Measurements from ENCODE around the gene CDC20.

The CDC20 gene

DNA sequence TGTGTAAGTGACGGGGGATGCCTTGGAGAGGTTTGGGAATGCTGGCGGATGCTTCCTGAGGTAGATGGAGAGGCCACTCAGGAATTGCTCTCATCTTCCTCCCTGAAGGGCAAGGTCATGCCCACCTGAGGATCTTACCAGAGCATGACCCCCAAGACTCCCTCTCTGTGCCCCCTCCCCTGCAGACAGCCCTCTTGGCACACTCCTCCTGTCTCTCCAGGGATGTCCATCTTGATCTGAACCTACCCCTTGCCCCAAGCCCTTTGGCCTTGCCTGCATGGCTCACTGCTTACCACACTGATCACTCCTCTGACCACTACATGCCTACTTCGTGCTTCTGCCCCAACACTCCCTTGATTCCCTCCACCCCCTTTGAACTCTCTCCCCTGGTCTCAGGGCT, 39.0 kb upstream of the CDC20 start:
- CTCF ChIA-PET, result no interaction called here
- H3K4me1 Mint-ChIP-seq, result no peaks in the 10 kb centered on the region
- no peak overlapping the region for H3K27ac Mint-ChIP-seq
- H3K36me3 Mint-ChIP-seq, result peaks cover 1% of the 10 kb centered on the region
- peak; percentile 9 for DNase-seq
- no peak overlapping the region for H3K4me3 Mint-ChIP-seq
- peaks cover 5% of the 10 kb centered on the region for H3K9me3 Mint-ChIP-seq
- H3K27me3 Mint-ChIP-seq, result peaks cover 3% of the 10 kb centered on the region

DNA sequence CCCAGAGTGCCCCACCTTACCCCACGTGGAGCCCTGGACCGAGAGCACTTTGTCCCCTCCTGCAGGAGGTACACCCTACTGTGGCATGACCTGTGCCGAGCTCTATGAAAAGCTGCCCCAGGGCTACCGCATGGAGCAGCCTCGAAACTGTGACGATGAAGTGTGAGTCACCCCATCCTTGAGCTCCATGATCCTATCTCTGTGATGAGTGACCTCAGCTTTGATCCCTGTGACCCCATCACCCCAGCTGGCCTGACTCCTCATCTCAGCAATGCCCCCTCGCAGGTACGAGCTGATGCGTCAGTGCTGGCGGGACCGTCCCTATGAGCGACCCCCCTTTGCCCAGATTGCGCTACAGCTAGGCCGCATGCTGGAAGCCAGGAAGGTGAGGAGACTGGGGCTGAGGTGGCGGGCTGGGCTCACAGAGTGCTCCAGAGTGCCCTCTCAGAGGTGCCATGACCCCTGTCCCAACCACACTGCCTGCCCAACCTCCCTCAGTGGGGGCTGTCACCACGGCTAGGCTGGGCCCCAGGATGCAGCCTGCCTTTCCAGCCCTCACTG, 37.4 kb upstream of the CDC20 start:
- peaks cover 4% of the 10 kb centered on the region for H3K27me3 Mint-ChIP-seq
- no peaks in the 10 kb centered on the region for H3K4me1 Mint-ChIP-seq
- no peak overlapping the region for H3K27ac Mint-ChIP-seq
- H3K4me3 Mint-ChIP-seq, result no peak overlapping the region
- peak; percentile 16 for DNase-seq
- CTCF ChIA-PET, result no interaction called here
- H3K9me3 Mint-ChIP-seq, result peaks cover 14% of the 10 kb centered on the region
- peaks cover 1% of the 10 kb centered on the region for H3K36me3 Mint-ChIP-seq

DNA sequence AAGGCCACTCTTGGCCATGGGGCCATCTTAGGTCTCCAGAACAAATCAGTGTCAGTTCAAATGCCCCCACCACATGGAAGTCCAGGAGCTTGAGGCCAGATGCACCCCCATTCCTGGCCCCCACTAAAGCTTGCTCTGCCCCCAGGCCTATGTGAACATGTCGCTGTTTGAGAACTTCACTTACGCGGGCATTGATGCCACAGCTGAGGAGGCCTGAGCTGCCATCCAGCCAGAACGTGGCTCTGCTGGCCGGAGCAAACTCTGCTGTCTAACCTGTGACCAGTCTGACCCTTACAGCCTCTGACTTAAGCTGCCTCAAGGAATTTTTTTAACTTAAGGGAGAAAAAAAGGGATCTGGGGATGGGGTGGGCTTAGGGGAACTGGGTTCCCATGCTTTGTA, 36.3 kb upstream of the CDC20 start:
- Mint-ChIP-seq H3K36me3 (peaks cover 1% of the 10 kb centered on the region), H3K27ac (no peak overlapping the region), H3K4me3 (no peak overlapping the region), H3K9me3 (peaks cover 18% of the 10 kb centered on the region), H3K4me1 (no peaks in the 10 kb centered on the region), H3K27me3 (peaks cover 4% of the 10 kb centered on the region)
- CTCF ChIA-PET, result interaction anchor here (1.0 kb wide), 1 partner anchor 41 kb away, joined by 3 read pairs; no protein-coding TSS in a partner anchor
- DNase-seq, result peak; percentile 11

DNA sequence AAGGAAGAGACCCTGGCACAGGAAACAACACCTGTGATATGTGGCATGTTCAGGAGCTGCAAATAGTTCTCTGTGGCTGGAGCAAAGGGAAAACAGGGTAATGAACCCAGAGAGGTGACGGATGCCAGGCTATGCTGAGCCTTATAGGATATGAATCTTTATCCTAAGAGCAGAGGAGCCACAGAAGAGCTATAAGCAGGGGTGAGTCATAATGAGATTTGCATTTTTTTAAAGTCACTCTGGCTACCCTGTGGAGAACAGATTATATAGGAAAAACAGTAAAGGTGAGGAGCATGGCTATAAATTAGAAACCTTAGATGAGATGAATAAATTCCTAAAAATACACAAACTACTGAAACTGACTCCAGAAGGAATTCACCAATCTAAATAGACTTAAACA, 34.0 kb upstream of the CDC20 start:
- Mint-ChIP-seq H3K4me1 (no peaks in the 10 kb centered on the region), H3K9me3 (peaks cover 22% of the 10 kb centered on the region), H3K4me3 (no peak overlapping the region), H3K27me3 (peaks cover 5% of the 10 kb centered on the region), H3K27ac (no peak overlapping the region), H3K36me3 (peaks cover 3% of the 10 kb centered on the region)
- DNase-seq, result peak; percentile 8
- CTCF ChIA-PET, result no interaction called here

DNA sequence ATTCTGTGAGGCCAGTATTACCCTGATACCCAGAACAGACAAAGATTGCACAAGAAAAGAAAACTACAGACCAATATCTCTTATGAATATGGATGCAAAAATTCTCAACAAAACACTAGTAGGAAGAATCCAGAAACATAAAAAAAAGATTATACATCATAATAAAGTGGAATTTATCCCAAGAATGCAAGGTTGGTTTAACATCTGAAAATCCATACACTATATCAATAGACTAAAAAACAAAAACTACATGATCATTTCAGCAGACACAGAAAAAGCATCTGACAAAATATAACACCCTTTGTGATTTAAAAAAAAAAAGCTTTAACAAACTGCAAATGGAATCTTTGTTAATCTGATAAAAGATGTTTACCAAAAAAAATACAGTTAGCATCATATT, 33.4 kb upstream of the CDC20 start:
- Mint-ChIP-seq H3K36me3 (peaks cover 3% of the 10 kb centered on the region), H3K4me1 (peaks cover 5% of the 10 kb centered on the region), H3K4me3 (no peak overlapping the region), H3K9me3 (peaks cover 22% of the 10 kb centered on the region), H3K27me3 (peaks cover 10% of the 10 kb centered on the region), H3K27ac (no peak overlapping the region)
- DNase-seq, result no peak
- CTCF ChIA-PET, result no interaction called here

DNA sequence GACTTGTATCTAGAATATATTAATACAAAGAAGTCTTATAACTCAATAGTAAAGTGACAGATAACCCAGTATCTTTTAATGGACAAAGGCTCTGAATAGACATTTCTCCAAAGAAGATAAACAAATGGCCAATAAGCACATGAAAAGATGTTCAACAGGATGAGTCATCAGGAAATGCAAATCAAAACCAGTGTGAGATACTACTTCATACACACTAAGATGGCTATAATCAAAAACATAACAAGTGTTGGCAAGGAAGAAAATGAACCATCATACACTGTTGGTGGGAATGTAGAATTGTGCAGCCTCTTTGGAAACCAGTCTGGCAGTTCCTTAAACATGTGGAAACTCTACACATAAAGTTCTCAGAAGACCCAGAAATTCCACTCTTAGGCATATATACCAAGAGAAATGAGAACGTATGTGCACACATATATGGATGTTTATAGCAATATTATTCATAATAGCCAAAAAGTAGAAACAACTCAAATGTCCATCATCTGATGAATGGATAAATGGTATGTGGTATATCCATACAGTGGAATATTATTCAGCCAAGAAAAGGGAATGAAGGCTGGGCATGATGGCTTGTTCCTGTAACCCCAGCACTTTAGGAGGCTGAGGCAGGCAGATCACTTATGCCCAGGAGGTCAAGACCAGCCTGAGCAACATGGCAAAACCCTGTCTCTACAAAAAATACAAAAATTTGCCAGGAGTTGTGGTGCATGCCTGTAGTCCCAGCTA, 31.1 kb upstream of the CDC20 start:
- H3K27me3 Mint-ChIP-seq, result peaks cover 10% of the 10 kb centered on the region
- no peak overlapping the region for H3K4me3 Mint-ChIP-seq
- no peak overlapping the region for H3K27ac Mint-ChIP-seq
- peaks cover 6% of the 10 kb centered on the region for H3K4me1 Mint-ChIP-seq
- CTCF ChIA-PET, result no interaction called here
- H3K36me3 Mint-ChIP-seq, result peaks cover 3% of the 10 kb centered on the region
- DNase-seq, result no peak
- H3K9me3 Mint-ChIP-seq, result peaks cover 22% of the 10 kb centered on the region

DNA sequence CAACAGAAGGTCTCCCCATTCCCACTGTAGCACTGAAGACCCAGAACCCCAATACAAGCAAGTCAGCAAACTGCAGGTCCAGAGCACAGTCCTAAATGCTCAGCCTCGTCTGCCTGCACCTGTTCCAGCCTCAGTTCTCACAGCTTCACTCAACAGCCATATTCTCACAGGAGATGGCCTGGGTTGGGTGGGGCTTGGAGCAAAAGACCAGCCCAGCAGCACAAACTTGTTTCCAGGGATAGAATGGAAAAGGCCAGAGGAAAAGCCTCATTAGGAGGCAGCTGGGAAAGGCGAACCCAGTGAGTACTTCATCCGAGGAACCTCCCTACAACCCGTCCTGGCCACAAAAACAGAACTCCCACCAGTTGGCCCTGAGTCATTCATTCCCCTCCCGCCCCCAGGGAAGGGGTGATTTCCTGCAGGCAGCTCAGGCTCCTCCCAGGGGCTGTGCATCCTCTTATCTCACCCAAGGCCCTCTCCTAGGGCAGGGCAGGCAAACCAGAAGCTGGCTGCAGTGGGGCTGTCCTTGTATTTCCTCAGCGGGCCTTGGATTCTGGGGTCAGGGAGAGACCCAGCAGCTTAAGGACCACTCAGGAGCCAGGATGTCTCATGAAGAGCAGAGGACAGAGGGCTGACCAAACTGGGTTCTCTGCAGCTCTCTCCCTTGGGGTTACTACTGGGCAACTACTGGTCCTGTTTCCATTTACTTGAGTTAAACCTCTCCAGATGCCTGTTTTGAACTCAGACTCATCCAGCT, 28.6 kb upstream of the CDC20 start:
- H3K36me3 Mint-ChIP-seq, result peaks cover 1% of the 10 kb centered on the region
- H3K9me3 Mint-ChIP-seq, result peaks cover 13% of the 10 kb centered on the region
- H3K4me3 Mint-ChIP-seq, result no peak overlapping the region
- H3K4me1 Mint-ChIP-seq, result peaks cover 6% of the 10 kb centered on the region
- no peak overlapping the region for H3K27ac Mint-ChIP-seq
- H3K27me3 Mint-ChIP-seq, result peaks cover 6% of the 10 kb centered on the region
- CTCF ChIA-PET, result interaction anchor here (0.7 to 1.5 kb wide), 3 partner anchors 28 to 93 kb away, joined by 3 to 5 read pairs (median 3); partner anchors contain the start of gene CDC20
- DNase-seq, result peak; percentile 27

DNA sequence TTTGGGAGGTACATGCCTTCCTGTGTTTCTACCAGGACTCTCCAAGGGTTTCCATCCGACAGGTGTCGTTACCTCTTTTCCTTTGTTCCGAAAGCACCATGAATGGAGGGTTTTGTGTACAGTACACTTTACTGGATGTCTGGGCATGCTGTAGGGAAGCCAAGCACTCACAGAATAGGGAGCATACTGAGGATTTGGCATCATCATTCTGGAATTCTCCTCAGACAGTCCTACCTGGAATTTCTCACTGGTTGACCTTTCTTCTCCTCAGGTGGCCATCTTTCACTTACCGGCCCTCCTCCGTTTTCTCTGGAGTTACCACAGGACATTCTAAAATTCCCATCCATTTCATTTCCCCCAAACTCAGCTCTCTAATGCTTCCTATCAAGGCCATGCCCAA, 27.1 kb upstream of the CDC20 start:
- Mint-ChIP-seq H3K9me3 (peaks cover 8% of the 10 kb centered on the region), H3K4me3 (no peak overlapping the region), H3K27me3 (peaks cover 6% of the 10 kb centered on the region), H3K36me3 (peaks cover 1% of the 10 kb centered on the region), H3K4me1 (peaks cover 6% of the 10 kb centered on the region), H3K27ac (no peak overlapping the region)
- CTCF ChIA-PET, result no interaction called here
- DNase-seq, result no peak

DNA sequence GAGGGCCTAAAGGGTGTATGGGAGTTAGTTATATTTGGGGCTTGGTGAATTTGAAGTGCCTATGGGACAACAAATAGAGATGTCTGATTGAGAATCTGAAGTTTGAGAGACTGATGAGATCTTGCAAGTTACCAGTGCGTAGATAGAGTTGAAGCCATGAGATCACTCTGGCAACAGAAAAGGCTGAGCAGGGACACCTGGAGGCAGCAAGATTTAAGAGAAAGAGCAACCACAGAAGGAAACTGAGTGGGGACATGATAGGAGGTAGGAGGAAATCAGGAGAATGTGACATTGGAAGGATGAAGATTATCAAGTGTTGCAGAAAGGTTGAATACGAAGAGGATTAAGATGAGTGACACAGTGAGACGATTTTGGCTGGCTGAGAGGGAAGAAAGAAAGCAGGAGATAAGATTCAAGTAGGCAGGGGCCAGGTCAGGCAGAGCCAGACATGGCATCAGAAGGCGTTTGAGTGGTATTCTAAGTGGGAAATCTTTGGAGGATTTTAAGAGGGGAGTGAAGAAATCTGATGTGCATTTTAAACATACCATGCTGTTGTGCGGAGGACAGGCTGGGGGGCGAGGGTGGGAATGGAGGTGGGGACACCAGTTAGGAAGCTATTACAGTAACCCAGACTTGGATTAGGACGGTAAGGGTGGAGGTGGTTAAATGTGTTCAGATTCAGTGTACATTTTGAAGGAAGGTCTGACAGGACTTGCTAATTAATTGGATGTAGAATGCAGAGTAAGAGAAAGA, 24.2 kb upstream of the CDC20 start:
- Mint-ChIP-seq H3K27me3 (peaks cover 18% of the 10 kb centered on the region), H3K9me3 (no peaks in the 10 kb centered on the region), H3K27ac (no peak overlapping the region), H3K4me3 (no peak overlapping the region), H3K4me1 (peaks cover 6% of the 10 kb centered on the region), H3K36me3 (no peaks in the 10 kb centered on the region)
- DNase-seq, result no peak
- CTCF ChIA-PET, result no interaction called here

DNA sequence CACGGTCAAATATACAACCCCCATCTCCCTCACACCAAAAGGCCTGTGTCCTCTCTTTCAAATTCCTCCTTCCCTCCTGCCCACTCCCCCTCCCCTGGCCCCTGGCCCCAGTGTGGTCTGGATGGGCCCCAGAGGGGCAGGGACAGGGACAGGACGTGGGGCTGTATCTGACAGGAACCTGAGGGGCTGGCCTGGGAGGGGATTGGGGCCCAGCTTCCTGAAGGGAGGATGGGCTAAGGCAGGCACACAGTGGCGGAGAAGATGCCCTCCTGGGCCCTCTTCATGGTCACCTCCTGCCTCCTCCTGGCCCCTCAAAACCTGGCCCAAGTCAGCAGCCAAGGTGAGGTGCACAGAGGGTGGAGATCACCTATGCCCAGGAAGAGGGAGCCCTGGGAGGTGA, 21.2 kb upstream of the CDC20 start, which contains the start of gene MPL:
TSS of gene MPL (plus strand) at position 231 of the 400 bp plus-strand sequence. CDS start at position 262, 31 bp downstream.
- Mint-ChIP-seq H3K27ac (no peak within 1 kb of the TSS), H3K27me3 (peaks cover 19% of the 10 kb centered on the region), H3K9me3 (no peaks in the 10 kb centered on the region), H3K4me3 (no peak within 1 kb of the TSS), H3K4me1 (no peaks in the 10 kb centered on the region), H3K36me3 (no peaks in the 10 kb centered on the region)
- DNase-seq, result no peak
- CTCF ChIA-PET, result no interaction called here

DNA sequence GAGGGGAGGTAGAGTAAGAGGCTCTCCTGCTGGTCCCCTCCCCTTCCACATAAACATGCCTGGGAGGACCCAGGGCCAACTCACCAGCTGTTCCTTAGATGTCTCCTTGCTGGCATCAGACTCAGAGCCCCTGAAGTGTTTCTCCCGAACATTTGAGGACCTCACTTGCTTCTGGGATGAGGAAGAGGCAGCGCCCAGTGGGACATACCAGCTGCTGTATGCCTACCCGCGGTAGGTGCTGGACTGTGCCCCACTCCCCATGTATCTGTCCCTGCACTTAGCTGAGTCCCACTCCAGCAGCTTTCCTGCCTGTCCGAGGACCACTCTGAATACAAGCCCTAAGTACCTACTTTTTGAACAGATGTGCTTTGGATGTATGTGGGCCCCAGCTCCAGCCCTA, 20.8 kb upstream of the CDC20 start:
- CTCF ChIA-PET, result no interaction called here
- Mint-ChIP-seq H3K9me3 (no peaks in the 10 kb centered on the region), H3K27ac (no peak overlapping the region), H3K36me3 (no peaks in the 10 kb centered on the region), H3K27me3 (peaks cover 19% of the 10 kb centered on the region), H3K4me1 (no peaks in the 10 kb centered on the region), H3K4me3 (no peak overlapping the region)
- no peak for DNase-seq

DNA sequence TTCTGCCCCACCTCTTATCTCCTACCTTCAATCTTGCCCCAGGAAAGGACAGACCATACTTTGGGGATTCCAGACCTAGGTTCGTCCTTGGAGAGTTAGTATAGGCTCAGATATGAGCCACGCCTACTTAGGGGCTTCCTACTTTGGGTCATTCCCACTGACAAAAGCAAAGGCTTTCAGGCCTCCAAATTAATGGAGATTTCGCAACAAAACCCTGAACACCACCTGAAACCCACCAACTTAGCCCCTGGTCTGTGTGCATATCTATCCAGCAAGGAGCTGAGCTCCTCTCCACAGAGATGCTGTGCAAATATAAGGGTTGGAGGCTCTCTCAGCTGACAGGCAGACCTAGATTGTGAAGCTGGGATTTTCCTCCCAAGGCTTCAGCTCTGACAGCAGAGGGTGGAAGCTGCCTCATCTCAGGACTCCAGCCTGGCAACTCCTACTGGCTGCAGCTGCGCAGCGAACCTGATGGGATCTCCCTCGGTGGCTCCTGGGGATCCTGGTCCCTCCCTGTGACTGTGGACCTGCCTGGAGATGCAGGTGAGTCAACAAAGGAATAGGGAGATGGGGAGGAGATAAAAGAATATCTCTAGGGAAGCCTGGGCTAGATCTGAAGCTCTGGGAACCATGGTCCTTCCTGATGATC, 19.1 kb upstream of the CDC20 start:
- peaks cover 19% of the 10 kb centered on the region for H3K27me3 Mint-ChIP-seq
- DNase-seq, result no peak
- no peaks in the 10 kb centered on the region for H3K4me1 Mint-ChIP-seq
- no peaks in the 10 kb centered on the region for H3K36me3 Mint-ChIP-seq
- H3K9me3 Mint-ChIP-seq, result no peaks in the 10 kb centered on the region
- no peak overlapping the region for H3K27ac Mint-ChIP-seq
- H3K4me3 Mint-ChIP-seq, result no peak overlapping the region
- CTCF ChIA-PET, result interaction anchor here (1.1 kb wide), 1 partner anchor 75 kb away, joined by 3 read pairs; no protein-coding TSS in a partner anchor

DNA sequence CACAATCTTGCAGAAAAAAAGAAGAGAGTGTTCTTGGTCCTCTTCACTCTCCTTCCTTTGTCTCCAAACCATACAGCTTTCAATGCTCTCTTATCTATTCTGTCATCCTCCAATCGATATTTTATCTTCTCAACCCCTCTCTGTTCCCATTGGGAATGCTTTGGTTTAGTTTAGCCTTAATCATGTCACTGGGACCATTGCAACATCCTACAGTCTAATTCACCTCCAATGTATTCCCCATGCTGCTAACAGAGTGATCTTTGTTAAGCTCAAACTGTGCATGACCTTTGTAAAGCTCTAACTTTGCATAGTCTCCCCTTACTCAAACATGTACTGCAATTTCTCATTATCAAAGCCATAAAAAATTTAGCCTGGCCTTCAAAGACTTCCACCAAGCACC, 18.2 kb upstream of the CDC20 start:
- DNase-seq, result no peak
- no peak overlapping the region for H3K4me3 Mint-ChIP-seq
- H3K4me1 Mint-ChIP-seq, result no peaks in the 10 kb centered on the region
- CTCF ChIA-PET, result no interaction called here
- no peaks in the 10 kb centered on the region for H3K36me3 Mint-ChIP-seq
- no peaks in the 10 kb centered on the region for H3K9me3 Mint-ChIP-seq
- H3K27ac Mint-ChIP-seq, result no peak overlapping the region
- H3K27me3 Mint-ChIP-seq, result peaks cover 23% of the 10 kb centered on the region

Measured in activated naive CD4-positive, alpha-beta T cell treated with anti-CD3 and anti-CD28 coated beads, Interleukin-2, amount 10 ng/mL, durations not matched to agents 7 days and 5 days (primary cell).